Measurements from ENCODE around the gene MCC. TPM values are rescaled to one million over a fixed set of nuclear protein-coding genes. Genes with fewer than 3 reads are reported as not detected.
A peak's percentile ranks its signal among the peaks of the same experiment; 100 is the strongest.

MCC gene
- total RNA-seq, 6 donors from 2014 or later = 12.1 to 67.1 (median 21.3) TPM

DNA sequence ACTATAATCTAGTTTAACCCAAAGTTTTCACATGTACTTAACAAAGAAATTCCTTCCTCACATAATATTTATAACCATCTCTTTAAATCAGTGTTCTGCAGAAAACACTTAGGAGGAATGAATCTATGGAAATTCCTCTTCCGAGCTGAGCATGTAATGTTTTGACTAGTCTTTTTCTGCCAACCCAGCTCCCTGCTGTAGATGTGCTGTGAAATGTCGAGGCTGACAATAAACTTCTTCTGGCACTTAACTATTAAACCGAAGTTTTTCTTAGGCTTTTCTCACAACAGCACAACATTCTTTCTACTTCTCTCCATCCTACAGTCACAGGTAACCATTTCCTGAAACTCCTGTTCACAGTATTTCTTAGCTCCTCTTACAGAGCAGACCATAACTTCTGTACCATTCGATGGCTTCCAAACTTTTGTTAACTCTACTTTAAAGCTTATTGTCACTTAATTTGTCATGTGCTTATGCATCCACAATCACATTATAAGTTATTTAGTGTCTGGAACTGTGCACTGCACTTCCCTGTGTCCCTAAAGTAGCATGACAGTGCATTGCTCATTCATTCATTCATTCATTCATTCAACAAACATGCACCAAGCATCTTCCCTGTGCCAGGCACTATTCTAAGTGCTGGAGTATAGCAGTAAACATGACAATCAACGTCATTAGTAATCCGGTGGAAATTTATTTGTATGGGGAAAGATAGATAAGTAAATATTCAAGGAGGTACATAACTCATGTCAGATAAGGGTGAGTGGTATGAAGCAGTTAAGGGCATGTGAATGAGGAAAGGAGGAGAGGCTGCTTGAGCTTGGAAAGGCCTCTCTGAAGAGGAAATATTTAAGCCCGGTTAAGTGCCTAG, 108.1 kb downstream of the MCC start:
- TF ChIP-seq POLR2AphosphoS5 (IDR thresholded peaks at IDR 0.05) (no peak), EP300 (IDR thresholded peaks at IDR 0.05) (no peak), POLR2A (IDR thresholded peaks at IDR 0.05) (no peak)
- TF ChIP-seq, protein P1, sequence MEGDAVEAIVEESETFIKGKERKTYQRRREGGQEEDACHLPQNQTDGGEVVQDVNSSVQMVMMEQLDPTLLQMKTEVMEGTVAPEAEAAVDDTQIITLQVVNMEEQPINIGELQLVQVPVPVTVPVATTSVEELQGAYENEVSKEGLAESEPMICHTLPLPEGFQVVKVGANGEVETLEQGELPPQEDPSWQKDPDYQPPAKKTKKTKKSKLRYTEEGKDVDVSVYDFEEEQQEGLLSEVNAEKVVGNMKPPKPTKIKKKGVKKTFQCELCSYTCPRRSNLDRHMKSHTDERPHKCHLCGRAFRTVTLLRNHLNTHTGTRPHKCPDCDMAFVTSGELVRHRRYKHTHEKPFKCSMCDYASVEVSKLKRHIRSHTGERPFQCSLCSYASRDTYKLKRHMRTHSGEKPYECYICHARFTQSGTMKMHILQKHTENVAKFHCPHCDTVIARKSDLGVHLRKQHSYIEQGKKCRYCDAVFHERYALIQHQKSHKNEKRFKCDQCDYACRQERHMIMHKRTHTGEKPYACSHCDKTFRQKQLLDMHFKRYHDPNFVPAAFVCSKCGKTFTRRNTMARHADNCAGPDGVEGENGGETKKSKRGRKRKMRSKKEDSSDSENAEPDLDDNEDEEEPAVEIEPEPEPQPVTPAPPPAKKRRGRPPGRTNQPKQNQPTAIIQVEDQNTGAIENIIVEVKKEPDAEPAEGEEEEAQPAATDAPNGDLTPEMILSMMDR (IDR thresholded peaks at IDR 0.05) = no peak
- WGBS, 2 donors = 42% methylated on average over 7 of the region's 7 CpGs
- DNase-seq (no peak), ATAC-seq (ENCODE audit: low FRiP score in 2 of 2) (peak; percentile 47 to 78)
- no peaks in the 10 kb centered on the region for H3K27me3 ChIP-seq
- H3K27ac ChIP-seq = no peak overlapping the region
- H3K9me3 ChIP-seq = no peaks in the 10 kb centered on the region
- peaks cover 6 to 11% (median 9%) of the 10 kb centered on the region in 4 donors for H3K4me1 ChIP-seq
- H3K4me3 ChIP-seq = no peak overlapping the region
- no peaks in the 10 kb centered on the region for H3K36me3 ChIP-seq

DNA sequence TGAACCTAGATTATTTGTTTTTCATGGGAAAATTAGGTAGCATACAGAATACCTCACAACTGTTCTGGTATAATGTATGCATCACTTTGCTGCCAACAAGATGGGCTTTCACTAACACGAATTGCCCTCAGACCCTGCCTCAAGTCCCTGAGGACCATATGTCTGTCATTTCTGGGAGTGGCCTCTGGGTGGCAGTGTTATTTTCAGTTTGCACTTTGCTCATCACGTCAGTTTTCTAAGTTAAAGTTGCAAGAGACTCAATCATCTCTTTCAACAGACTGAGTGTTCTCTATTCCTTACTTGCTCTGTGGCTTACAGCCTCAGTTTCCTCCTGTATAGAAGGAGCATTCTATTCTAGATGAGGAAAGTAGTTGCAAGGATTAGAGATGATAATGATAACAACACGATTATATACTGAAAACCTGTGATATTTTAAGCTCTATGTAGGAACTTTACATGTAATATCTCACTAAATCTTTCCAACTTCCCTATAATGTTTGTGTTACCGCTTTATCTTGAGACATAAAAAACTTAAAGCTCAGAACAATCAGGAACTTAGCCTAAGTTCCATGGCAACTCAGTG, 109.2 kb downstream of the MCC start:
- Histone ChIP-seq H3K36me3 (no peaks in the 10 kb centered on the region), H3K4me3 (no peak overlapping the region), H3K27me3 (no peaks in the 10 kb centered on the region), H3K9me3 (no peaks in the 10 kb centered on the region), H3K4me1 (peaks cover 6 to 11% (median 9%) of the 10 kb centered on the region in 4 donors), H3K27ac (no peak overlapping the region)
- DNase-seq = peak in 1 of 2 donors; percentile 25
- 14 to 22% methylated on average over 4 of the region's 4 CpGs for WGBS, 2 donors
- TF ChIP-seq, protein P1 (IDR thresholded peaks at IDR 0.05) = peak; percentile 24 to 67 (median 58)
- TF ChIP-seq POLR2A (IDR thresholded peaks at IDR 0.05) = no peak
- peak in 1 of 2 donors; percentile 84 for ATAC-seq (ENCODE audit: low FRiP score in 2 of 2)

DNA sequence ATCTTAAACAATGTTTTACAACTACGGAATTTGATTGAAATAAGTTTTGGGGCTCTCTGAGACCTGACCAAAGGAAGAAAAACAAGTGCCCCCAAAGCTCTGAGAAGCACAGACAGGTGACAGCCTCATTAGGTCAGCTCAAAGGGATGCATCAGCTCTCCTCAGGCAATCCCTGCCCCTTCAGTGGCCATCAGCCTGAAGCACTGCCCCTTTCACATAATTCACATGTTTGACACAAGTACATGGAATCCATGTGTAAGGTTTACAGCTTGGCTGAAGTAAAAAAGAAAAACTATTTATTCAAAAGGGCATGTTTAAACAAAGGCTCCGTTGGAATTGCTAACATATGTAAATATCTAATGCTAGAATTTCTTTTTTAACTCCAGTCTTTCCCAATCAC, 109.7 kb downstream of the MCC start:
- H3K27ac ChIP-seq = no peak overlapping the region
- ATAC-seq (ENCODE audit: low FRiP score in 2 of 2) = no peak
- H3K9me3 ChIP-seq = no peaks in the 10 kb centered on the region
- 31 to 41% methylated on average over 2 of the region's 2 CpGs for WGBS, 2 donors
- TF ChIP-seq, protein P1 (IDR thresholded peaks at IDR 0.05) = no peak
- no peak for TF ChIP-seq POLR2A (IDR thresholded peaks at IDR 0.05)
- TF ChIP-seq POLR2AphosphoS5 (IDR thresholded peaks at IDR 0.05) = no peak
- TF ChIP-seq EP300 (IDR thresholded peaks at IDR 0.05) = no peak
- H3K4me3 ChIP-seq = no peak overlapping the region
- H3K27me3 ChIP-seq = no peaks in the 10 kb centered on the region
- H3K4me1 ChIP-seq = peaks cover 6 to 11% (median 9%) of the 10 kb centered on the region in 4 donors
- DNase-seq = no peak
- no peaks in the 10 kb centered on the region for H3K36me3 ChIP-seq

DNA sequence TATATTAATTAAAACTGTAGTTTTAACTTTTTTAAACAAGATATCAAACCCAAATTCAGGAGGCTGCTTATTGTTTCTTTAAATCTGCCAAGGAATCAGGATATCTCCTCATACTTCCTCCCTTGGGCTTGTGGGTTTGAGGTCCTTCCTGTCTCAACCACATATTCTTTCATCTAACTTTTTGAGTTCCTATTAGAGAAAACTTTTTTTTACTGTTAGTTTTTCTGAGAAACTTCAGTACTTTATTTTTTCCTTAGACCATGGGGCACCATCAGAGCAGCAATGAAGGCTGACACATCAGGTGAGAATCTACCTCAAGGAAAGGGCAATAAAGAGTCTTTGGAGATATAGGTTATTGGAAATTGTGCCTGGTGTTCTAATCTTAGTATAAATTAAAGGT, 110.2 kb downstream of the MCC start:
- H3K27me3 ChIP-seq = no peaks in the 10 kb centered on the region
- no peak for ATAC-seq (ENCODE audit: low FRiP score in 2 of 2)

More for the DNA sequence above, 110.2 kb downstream of the MCC start:
- no peak overlapping the region for H3K4me3 ChIP-seq
- no peak overlapping the region for H3K27ac ChIP-seq
- no peaks in the 10 kb centered on the region for H3K9me3 ChIP-seq
- no peak for DNase-seq
- TF ChIP-seq, protein P1 (IDR thresholded peaks at IDR 0.05) = no peak
- no peak for TF ChIP-seq POLR2A (IDR thresholded peaks at IDR 0.05)
- TF ChIP-seq EP300 (IDR thresholded peaks at IDR 0.05) = no peak
- TF ChIP-seq POLR2AphosphoS5 (IDR thresholded peaks at IDR 0.05) = no peak
- H3K4me1 ChIP-seq = peaks cover 6 to 11% (median 9%) of the 10 kb centered on the region in 4 donors
- no peaks in the 10 kb centered on the region for H3K36me3 ChIP-seq

Measured in upper lobe of left lung (tissue), 6 donors.